ENCODE measurements around the gene ZSCAN31.

DNA sequence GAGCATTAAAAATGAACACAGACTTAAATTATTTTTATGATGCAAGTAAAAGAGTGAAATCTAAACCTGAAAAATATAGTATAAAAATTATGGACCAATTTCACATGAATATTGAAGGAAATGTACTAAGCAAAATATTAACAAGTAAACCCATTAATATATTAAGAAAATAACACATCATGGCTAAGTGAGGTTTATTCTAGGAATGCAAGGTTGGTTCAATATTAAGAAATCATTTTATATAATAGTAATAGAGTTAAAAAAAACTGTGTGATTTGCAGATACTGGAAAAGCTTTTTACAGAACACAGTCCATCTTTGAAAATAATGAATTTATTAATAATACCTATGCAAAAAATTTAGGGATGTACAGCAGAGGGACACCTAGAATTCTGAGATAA, 42.7 kb upstream of the ZSCAN31 start:
- TF ChIP-seq, protein P1, sequence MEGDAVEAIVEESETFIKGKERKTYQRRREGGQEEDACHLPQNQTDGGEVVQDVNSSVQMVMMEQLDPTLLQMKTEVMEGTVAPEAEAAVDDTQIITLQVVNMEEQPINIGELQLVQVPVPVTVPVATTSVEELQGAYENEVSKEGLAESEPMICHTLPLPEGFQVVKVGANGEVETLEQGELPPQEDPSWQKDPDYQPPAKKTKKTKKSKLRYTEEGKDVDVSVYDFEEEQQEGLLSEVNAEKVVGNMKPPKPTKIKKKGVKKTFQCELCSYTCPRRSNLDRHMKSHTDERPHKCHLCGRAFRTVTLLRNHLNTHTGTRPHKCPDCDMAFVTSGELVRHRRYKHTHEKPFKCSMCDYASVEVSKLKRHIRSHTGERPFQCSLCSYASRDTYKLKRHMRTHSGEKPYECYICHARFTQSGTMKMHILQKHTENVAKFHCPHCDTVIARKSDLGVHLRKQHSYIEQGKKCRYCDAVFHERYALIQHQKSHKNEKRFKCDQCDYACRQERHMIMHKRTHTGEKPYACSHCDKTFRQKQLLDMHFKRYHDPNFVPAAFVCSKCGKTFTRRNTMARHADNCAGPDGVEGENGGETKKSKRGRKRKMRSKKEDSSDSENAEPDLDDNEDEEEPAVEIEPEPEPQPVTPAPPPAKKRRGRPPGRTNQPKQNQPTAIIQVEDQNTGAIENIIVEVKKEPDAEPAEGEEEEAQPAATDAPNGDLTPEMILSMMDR (IDR thresholded peaks at IDR 0.05) = no peak
- TF ChIP-seq POLR2A (IDR thresholded peaks at IDR 0.05; ENCODE audit: low read length) (no peak), SMC3 (IDR thresholded peaks at IDR 0.05) (no peak), EHMT2 (IDR thresholded peaks at IDR 0.05; ENCODE audit: low read depth) (no peak), KDM1A (IDR thresholded peaks at IDR 0.05; ENCODE audit: low read depth) (no peak), HOXB5 (CRISPR knock-in tag; IDR thresholded peaks at IDR 0.05) (no peak), BHLHE40 (IDR thresholded peaks at IDR 0.05; ENCODE audit: low read depth, low read length) (no peak)
- TF ChIP-seq, protein P2, sequence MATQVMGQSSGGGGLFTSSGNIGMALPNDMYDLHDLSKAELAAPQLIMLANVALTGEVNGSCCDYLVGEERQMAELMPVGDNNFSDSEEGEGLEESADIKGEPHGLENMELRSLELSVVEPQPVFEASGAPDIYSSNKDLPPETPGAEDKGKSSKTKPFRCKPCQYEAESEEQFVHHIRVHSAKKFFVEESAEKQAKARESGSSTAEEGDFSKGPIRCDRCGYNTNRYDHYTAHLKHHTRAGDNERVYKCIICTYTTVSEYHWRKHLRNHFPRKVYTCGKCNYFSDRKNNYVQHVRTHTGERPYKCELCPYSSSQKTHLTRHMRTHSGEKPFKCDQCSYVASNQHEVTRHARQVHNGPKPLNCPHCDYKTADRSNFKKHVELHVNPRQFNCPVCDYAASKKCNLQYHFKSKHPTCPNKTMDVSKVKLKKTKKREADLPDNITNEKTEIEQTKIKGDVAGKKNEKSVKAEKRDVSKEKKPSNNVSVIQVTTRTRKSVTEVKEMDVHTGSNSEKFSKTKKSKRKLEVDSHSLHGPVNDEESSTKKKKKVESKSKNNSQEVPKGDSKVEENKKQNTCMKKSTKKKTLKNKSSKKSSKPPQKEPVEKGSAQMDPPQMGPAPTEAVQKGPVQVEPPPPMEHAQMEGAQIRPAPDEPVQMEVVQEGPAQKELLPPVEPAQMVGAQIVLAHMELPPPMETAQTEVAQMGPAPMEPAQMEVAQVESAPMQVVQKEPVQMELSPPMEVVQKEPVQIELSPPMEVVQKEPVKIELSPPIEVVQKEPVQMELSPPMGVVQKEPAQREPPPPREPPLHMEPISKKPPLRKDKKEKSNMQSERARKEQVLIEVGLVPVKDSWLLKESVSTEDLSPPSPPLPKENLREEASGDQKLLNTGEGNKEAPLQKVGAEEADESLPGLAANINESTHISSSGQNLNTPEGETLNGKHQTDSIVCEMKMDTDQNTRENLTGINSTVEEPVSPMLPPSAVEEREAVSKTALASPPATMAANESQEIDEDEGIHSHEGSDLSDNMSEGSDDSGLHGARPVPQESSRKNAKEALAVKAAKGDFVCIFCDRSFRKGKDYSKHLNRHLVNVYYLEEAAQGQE (IDR thresholded peaks at IDR 0.05) = no peak
- TF ChIP-seq, protein P3, sequence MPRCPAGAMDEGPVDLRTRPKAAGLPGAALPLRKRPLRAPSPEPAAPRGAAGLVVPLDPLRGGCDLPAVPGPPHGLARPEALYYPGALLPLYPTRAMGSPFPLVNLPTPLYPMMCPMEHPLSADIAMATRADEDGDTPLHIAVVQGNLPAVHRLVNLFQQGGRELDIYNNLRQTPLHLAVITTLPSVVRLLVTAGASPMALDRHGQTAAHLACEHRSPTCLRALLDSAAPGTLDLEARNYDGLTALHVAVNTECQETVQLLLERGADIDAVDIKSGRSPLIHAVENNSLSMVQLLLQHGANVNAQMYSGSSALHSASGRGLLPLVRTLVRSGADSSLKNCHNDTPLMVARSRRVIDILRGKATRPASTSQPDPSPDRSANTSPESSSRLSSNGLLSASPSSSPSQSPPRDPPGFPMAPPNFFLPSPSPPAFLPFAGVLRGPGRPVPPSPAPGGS (IDR thresholded peaks at IDR 0.05) = no peak
